RWPE2 (cell line): ENCODE results near the gene SPPL3.

Source experiments
- ATAC-seq: fragments of 200-7000 bp; cut with Tn5 transposase; 3 replicates; pipeline ENCODE4 v1.9.1; 2021; ENCODE audit warnings: low read depth
- DNase-seq: peaks from one replicate; pipeline ENCODE4 v3.0.0-alpha.2; 2020; ENCODE audit warnings: low spot score
- H3K27ac ChIP-seq: fragments of 450-650 bp; 2 replicates; pipeline ENCODE4 v1.5.1; 2017; ENCODE audit warnings: mild to moderate bottlenecking; ENCODE audit not compliant: poor library complexity, severe bottlenecking
- H3K27me3 ChIP-seq: fragments of 250-450 bp; sonication (Bioruptor Pico); 2 replicates; pipeline ENCODE4 v1.5.1; 2021; ENCODE audit warnings: mild to moderate bottlenecking, moderate library complexity; ENCODE audit not compliant: insufficient read depth, poor library complexity, severe bottlenecking
- H3K36me3 ChIP-seq: fragments of 250-450 bp; sonication (Bioruptor Pico); 2 replicates; pipeline ENCODE4 v1.5.1; 2020; ENCODE audit warnings: low read depth, mild to moderate bottlenecking, moderate library complexity
- H3K4me1 ChIP-seq: fragments of 250-450 bp; sonication (Bioruptor Pico); 2 replicates; pipeline ENCODE4 v1.5.1; 2021; ENCODE audit warnings: mild to moderate bottlenecking, moderate library complexity; ENCODE audit not compliant: insufficient read depth, poor library complexity, severe bottlenecking
- H3K4me3 ChIP-seq: fragments of 250-450 bp; sonication (Bioruptor Pico); 2 replicates; pipeline ENCODE4 v1.5.1; 2021; ENCODE audit warnings: mild to moderate bottlenecking, moderate library complexity; ENCODE audit not compliant: severe bottlenecking
- H3K9me3 ChIP-seq: fragments of 250-450 bp; sonication (Bioruptor Pico); 2 replicates; pipeline ENCODE4 v1.5.1; 2021; ENCODE audit warnings: mild to moderate bottlenecking, moderate library complexity; ENCODE audit not compliant: severe bottlenecking
- CTCF ChIP-seq: fragments of 450-650 bp; IDR thresholded peaks from one replicate; pipeline ENCODE4 v1.5.1; 2017; ENCODE audit warnings: mild to moderate bottlenecking, moderate library complexity; ENCODE audit not compliant: poor library complexity, severe bottlenecking

Gene SPPL3

GRCh38 chr12:120856980-120857379 is 47.2 kb downstream of the SPPL3 start:
- H3K4me3 ChIP-seq: no peak overlapping the region
- no peaks in the 10 kb centered on the region for H3K27me3 ChIP-seq
- no peaks in the 10 kb centered on the region for H3K9me3 ChIP-seq
- H3K27ac ChIP-seq: no peak overlapping the region
- ATAC-seq (no peak), DNase-seq (no peak)
- peak; percentile 46 for TF ChIP-seq CTCF
- H3K36me3 ChIP-seq: no peaks in the 10 kb centered on the region
- H3K4me1 ChIP-seq: peaks cover 16% of the 10 kb centered on the region

- no peak for TF ChIP-seq CTCF
- H3K27ac ChIP-seq: no peak overlapping the region
- no peaks in the 10 kb centered on the region for H3K36me3 ChIP-seq
- ATAC-seq: no peak
- no peaks in the 10 kb centered on the region for H3K9me3 ChIP-seq
- H3K27me3 ChIP-seq: no peaks in the 10 kb centered on the region
- DNase-seq: no peak
- peaks cover 16% of the 10 kb centered on the region for H3K4me1 ChIP-seq
- no peak overlapping the region for H3K4me3 ChIP-seq
Observed at GRCh38 chr12:120855823-120856588, 48.2 kb downstream of the SPPL3 start.

- no peak for ATAC-seq
- no peaks in the 10 kb centered on the region for H3K27me3 ChIP-seq
- H3K27ac ChIP-seq: no peak overlapping the region
Observed at GRCh38 chr12:120854804-120855203, 49.4 kb downstream of the SPPL3 start.

GRCh38 chr12:120853188-120853587 is 51.0 kb downstream of the SPPL3 start:
- Histone ChIP-seq H3K36me3 (no peaks in the 10 kb centered on the region), H3K4me1 (peaks cover 24% of the 10 kb centered on the region), H3K4me3 (no peak overlapping the region), H3K27me3 (no peaks in the 10 kb centered on the region), H3K27ac (no peak overlapping the region), H3K9me3 (no peaks in the 10 kb centered on the region)
- no peak for ATAC-seq
- DNase-seq: no peak
- no peak for TF ChIP-seq CTCF

More at GRCh38 chr12:120854804-120855203, 49.4 kb downstream of the SPPL3 start:
- no peak for TF ChIP-seq CTCF
- H3K36me3 ChIP-seq: no peaks in the 10 kb centered on the region
- no peak overlapping the region for H3K4me3 ChIP-seq
- no peaks in the 10 kb centered on the region for H3K9me3 ChIP-seq
- H3K4me1 ChIP-seq: peaks cover 20% of the 10 kb centered on the region
- DNase-seq: no peak

- DNase-seq: no peak
- ATAC-seq: no peak
- no peak overlapping the region for H3K27ac ChIP-seq
- H3K4me3 ChIP-seq: no peak overlapping the region
- no peaks in the 10 kb centered on the region for H3K27me3 ChIP-seq
- H3K9me3 ChIP-seq: no peaks in the 10 kb centered on the region
- no peak for TF ChIP-seq CTCF
- no peaks in the 10 kb centered on the region for H3K36me3 ChIP-seq
- peaks cover 24% of the 10 kb centered on the region for H3K4me1 ChIP-seq
Observed at GRCh38 chr12:120851944-120852343, 52.2 kb downstream of the SPPL3 start.
